HEK293T (cell line): Measurements from ENCODE around the gene ASPG.
"Not testable (repeated sequence)": the region's sequence is repeated elsewhere in the genome, so short reads cannot be mapped to it uniquely, and the experiment has no call there.

Experiments
- CTCF ChIA-PET: fragments of 350-600 bp; formaldehyde crosslinking; extraction: SDS; loops from one replicate; lab custom pipeline; 2021; ENCODE audit warnings: antibody characterized with exemption, inconsistent platforms; lab: Yijun Ruan, JAX
- POLR2A ChIA-PET: fragments of 350-600 bp; formaldehyde crosslinking; extraction: SDS; loops from one replicate; lab custom pipeline; 2020; ENCODE audit warnings: antibody characterized with exemption, inconsistent platforms; lab: Yijun Ruan, JAX
- DNase-seq: peaks from one replicate; pipeline ENCODE4 v3.0.0; 2012; ENCODE audit warnings: mixed read lengths; ENCODE audit errors: extremely low spot score
- ARNT ChIP-seq: fragments of 450-650 bp; IDR thresholded peaks from 2 replicates; pipeline ENCODE4 v1.6.1; 2017; ENCODE audit warnings: mild to moderate bottlenecking
- BHLHE40 ChIP-seq: fragments of 450-650 bp; IDR thresholded peaks from 2 replicates; pipeline ENCODE4 v1.6.1; 2016; ENCODE audit warnings: mild to moderate bottlenecking, moderate library complexity, borderline replicate concordance
- CTBP1 ChIP-seq: fragments of 450-650 bp; IDR thresholded peaks from 2 replicates; pipeline ENCODE4 v1.6.1; 2016; ENCODE audit warnings: borderline replicate concordance
- ELF4 ChIP-seq: fragments of 450-650 bp; IDR thresholded peaks from 2 replicates; pipeline ENCODE4 v1.6.1; 2017; ENCODE audit warnings: antibody characterized with exemption
- FOXA1 ChIP-seq: fragments of 450-650 bp; IDR thresholded peaks from 2 replicates; pipeline ENCODE4 v1.6.1; 2016; ENCODE audit warnings: mild to moderate bottlenecking
- FOXK2 ChIP-seq: fragments of 450-650 bp; IDR thresholded peaks from 2 replicates; pipeline ENCODE4 v1.6.1; 2016; ENCODE audit warnings: mild to moderate bottlenecking
- FOXM1 ChIP-seq: fragments of 450-650 bp; IDR thresholded peaks from 2 replicates; pipeline ENCODE4 v1.6.1; 2017; ENCODE audit warnings: mild to moderate bottlenecking, borderline replicate concordance
- HDGF ChIP-seq: fragments of 450-650 bp; IDR thresholded peaks from 2 replicates; pipeline ENCODE4 v1.6.1; 2017; ENCODE audit warnings: antibody characterized with exemption, borderline replicate concordance
- L3MBTL2 ChIP-seq: fragments of 450-650 bp; conservative IDR thresholded peaks from 2 replicates; pipeline ENCODE4 v1.6.1; 2016; ENCODE audit warnings: mild to moderate bottlenecking
- LEF1 ChIP-seq: fragments of 450-650 bp; IDR thresholded peaks from 2 replicates; pipeline ENCODE4 v1.6.1; 2017; ENCODE audit warnings: mild to moderate bottlenecking, borderline replicate concordance
- NFRKB ChIP-seq: fragments of 450-650 bp; IDR thresholded peaks from 2 replicates; pipeline ENCODE4 v1.6.1; 2016; ENCODE audit warnings: mild to moderate bottlenecking, moderate library complexity
- SP1 ChIP-seq: fragments of 450-650 bp; IDR thresholded peaks from 2 replicates; pipeline ENCODE4 v1.6.1; 2017
- SUZ12 ChIP-seq: fragments of 450-650 bp; IDR thresholded peaks from 2 replicates; pipeline ENCODE4 v1.6.1; 2016; ENCODE audit warnings: mild to moderate bottlenecking
- TARDBP ChIP-seq: fragments of 450-650 bp; IDR thresholded peaks from 2 replicates; pipeline ENCODE4 v1.6.1; 2016
- ZNF384 ChIP-seq: fragments of 450-650 bp; IDR thresholded peaks from 2 replicates; pipeline ENCODE4 v1.6.1; 2016
- TF ChIP-seq, protein P1 (sequence below): fragments of 450-650 bp; IDR thresholded peaks from 2 replicates; pipeline ENCODE4 v1.6.1; 2016

Gene ASPG

DNA sequence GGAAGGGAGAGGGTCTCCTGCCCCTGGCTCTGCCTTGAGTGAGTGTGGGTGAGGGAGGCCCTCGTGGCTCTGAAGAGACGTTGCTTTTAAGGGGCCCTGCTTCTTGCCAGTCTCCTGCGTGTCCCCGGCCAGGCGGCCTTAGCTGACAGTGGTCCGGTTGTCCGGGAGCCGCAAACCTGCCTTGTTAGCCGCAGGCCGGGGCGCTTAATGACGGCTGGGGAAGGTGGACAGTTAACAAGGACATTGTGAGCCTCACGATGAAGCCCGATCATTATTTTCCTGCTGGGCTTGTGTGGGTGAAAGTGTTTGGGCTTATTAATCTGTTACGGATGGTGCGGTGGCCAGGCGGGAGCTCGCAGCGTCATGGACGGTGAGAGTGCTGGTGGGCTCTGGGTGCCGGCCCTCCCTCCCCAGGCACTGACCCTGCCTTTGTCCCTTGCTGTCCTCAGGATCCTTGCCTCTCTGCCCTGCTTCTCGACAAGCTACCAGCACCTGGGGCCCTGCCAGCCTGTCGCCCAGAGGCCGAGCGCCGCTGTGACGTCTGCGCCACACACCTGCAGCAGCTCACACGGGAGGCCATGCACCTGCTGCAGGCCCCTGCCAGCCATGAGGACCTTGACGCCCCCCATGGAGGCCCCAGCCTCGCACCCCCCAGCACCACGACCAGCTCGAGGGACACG is 66.2 kb downstream of the ASPG start:
- TF ChIP-seq SP1 = no peak
- no peak for TF ChIP-seq LEF1
- no peak for TF ChIP-seq CTBP1
- no peak for TF ChIP-seq SUZ12
- no peak for TF ChIP-seq ARNT
- no peak for TF ChIP-seq ELF4
- TF ChIP-seq FOXM1 = no peak
- no peak for DNase-seq
- ChIA-PET POLR2A (no interaction called here), CTCF (no interaction called here)

GRCh38 chr14:104152246-104152575 is 66.7 kb downstream of the ASPG start:
- POLR2A ChIA-PET = no interaction called here
- no peak for DNase-seq
- TF ChIP-seq NFRKB = no peak
- no peak for TF ChIP-seq BHLHE40
- TF ChIP-seq HDGF = no peak
- no peak for TF ChIP-seq LEF1
- TF ChIP-seq SUZ12 = no peak
- TF ChIP-seq, protein P1, sequence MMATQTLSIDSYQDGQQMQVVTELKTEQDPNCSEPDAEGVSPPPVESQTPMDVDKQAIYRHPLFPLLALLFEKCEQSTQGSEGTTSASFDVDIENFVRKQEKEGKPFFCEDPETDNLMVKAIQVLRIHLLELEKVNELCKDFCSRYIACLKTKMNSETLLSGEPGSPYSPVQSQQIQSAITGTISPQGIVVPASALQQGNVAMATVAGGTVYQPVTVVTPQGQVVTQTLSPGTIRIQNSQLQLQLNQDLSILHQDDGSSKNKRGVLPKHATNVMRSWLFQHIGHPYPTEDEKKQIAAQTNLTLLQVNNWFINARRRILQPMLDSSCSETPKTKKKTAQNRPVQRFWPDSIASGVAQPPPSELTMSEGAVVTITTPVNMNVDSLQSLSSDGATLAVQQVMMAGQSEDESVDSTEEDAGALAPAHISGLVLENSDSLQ = no peak
- CTCF ChIA-PET = no interaction called here

DNA sequence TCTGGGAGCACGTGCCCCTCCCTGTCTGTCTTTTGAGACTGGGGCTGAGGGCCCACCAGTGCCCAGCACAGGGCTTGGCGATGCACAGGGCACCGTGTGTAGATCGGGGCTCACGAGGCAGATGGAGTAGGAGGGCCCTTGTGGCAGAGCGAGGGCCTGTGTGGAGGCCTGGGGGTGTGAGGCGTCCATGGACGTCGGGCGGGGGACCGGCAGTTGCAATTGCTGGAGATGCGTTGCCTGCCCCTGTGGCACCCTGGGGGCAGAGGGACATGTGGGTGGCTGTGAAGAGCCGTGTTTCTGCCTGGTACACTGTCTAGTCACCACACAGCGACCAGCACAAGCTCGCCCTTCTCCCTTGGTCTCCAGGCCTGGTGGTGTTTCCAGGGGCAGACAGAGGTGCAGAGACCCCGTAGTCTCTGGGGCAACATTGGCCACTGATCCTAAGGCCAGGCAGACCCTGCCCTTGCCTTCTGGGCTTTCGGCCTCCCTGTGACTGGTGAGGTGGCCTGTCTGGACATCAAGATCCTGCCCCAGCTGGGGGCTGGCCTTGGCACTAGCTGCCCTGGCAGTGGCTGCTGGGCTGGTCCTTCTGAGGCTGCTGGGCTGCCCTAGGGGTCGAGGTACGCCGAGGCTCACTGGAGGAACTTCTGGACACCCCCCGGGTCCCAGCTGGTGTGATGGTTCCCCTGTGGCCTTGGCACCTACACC is 67.3 kb downstream of the ASPG start:
- DNase-seq = no peak
- TF ChIP-seq BHLHE40 = no peak
- CTCF ChIA-PET = no interaction called here
- POLR2A ChIA-PET = no interaction called here

- POLR2A ChIA-PET, DNase-seq, CTCF ChIA-PET: not testable (repeated sequence)
Measured at GRCh38 chr14:104153394-104153755, 67.9 kb downstream of the ASPG start.

GRCh38 chr14:104154246-104154645 is 68.7 kb downstream of the ASPG start:
- DNase-seq = no peak
- no peak for TF ChIP-seq LEF1
- TF ChIP-seq BHLHE40 = no peak
- POLR2A ChIA-PET = no interaction called here
- CTCF ChIA-PET = no interaction called here

DNA sequence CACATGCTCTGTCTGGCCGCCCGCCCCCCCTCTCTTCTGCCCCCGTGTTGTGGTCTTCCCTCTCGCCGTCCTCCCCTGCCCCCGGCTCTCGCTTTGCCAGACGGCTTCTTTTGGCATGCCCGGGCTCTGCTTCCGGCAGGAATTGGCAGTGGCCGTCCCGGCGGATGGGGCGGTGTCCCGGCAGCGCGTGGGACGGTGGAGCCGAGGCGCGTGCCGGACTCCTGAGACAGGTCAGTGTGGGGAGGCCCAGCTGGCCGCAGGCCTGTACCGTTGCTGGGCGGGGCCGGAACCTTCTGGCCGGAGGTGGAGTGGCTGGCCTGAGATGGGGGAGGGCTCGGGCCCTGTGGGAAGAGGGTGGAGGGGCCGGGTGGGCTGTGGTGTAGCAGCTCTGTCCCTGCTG is 70.0 kb downstream of the ASPG start:
- TF ChIP-seq ARNT (no peak), CTBP1 (no peak), SP1 (no peak), ZNF384 (no peak)
- POLR2A ChIA-PET = no interaction called here
- DNase-seq = no peak
- CTCF ChIA-PET = no interaction called here

DNA sequence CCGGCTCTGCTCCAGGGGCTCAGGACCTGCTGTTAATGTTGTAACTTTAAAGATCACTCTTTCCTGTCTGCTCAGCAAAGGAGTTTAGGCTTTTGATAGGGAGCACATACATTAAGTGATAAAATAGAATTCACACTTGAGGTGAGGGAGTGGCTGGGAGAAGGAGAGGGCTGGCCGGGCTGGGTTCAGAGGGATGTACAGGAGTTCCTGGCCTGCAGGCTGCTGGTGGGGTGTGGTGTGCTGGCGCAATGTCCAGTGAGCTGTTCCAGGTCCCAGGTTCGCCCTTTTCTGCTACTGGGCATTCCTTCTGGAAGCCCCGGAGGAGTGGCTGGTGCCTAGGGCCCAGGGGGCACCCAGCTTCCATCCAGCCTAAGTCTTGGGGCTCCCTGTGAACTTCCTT is 70.6 kb downstream of the ASPG start:
- ChIA-PET POLR2A (no interaction called here), CTCF (no interaction called here)
- TF ChIP-seq FOXK2 (no peak), L3MBTL2 (no peak), LEF1 (no peak), FOXA1 (no peak), TARDBP (no peak), FOXM1 (no peak), ZNF384 (no peak), SP1 (no peak), CTBP1 (no peak), ARNT (no peak), HDGF (no peak), SUZ12 (no peak), ELF4 (no peak), NFRKB (no peak)
- TF ChIP-seq, protein P1 = no peak
- no peak for DNase-seq

DNA sequence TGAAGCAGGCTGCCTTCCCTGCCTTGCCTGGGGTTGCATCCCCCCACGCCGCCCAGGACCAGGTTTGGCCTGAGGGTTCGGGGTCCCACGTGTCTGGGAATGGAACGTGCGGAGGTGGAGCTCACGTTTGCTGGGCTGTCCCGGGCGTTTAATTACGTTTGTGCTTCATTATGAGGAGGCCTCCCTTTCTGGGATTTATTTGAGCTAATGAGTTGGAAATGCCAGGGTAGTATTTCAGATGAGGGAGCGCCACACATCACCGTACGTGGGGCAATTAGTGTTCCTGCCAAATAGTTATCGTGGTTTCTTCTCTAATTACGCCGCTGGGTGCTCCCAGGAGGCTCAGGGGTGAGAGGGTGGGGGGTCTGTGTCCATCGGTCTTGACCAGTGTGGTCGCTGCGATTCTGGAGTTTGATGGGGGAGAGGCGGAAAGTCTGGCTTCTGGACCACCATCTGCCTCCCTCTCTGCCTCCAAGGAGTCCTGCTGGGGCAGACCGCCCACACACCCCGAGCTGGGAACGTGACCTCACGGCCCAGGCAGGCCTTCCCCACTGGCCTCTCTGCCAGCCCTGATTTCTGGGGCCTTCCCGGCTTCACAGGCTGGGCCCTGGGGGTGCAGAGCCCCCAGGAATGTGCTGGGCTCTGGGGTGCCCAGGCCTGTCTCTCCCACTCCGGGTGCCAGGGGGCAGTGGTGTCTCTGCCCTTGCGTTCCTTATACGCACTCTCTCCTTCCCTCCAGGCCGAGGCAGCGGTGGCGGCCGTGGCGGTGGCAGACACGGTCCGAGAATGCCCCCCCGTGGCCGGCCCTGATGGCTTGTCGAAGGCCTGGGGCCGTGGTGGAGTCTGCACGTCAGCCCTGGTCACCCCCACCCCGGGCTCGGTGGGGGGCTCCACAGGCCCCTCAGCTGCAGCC is 71.8 kb downstream of the ASPG start:
- POLR2A ChIA-PET = no interaction called here
- DNase-seq = no peak
- CTCF ChIA-PET = interaction anchor here (1.0 kb wide), 1 partner anchor 18 kb away, joined by 4 read pairs; no protein-coding TSS in a partner anchor
- TF ChIP-seq CTBP1 = no peak
- no peak for TF ChIP-seq ARNT
- no peak for TF ChIP-seq FOXK2
- TF ChIP-seq SUZ12 = no peak
- TF ChIP-seq LEF1 = no peak
- no peak for TF ChIP-seq FOXA1
- TF ChIP-seq L3MBTL2 = no peak
- no peak for TF ChIP-seq NFRKB
- no peak for TF ChIP-seq ELF4
- no peak for TF ChIP-seq SP1
- no peak for TF ChIP-seq FOXM1
- no peak for TF ChIP-seq TARDBP
- no peak for TF ChIP-seq HDGF
